SK-N-SH (cell line): ENCODE results near the gene KRTAP4-12. TPM values are rescaled to one million over a fixed set of nuclear protein-coding genes. Genes with fewer than 3 reads are reported as not detected.
"Not testable (repeated sequence)": the region's sequence is repeated elsewhere in the genome, so short reads cannot be mapped to it uniquely, and the experiment has no call there.

Experiments used
- CTCF ChIA-PET: fragments of 300-600, 350-600 bp; formaldehyde crosslinking; extraction: SDS; loops from one replicate; lab custom pipeline; 2021; lab: Yijun Ruan, JAX
- POLR2A ChIA-PET: fragments of 350-600 bp; sonication (Branson Sonifier 250); formaldehyde crosslinking; extraction: SDS; loops from one replicate; lab custom pipeline; 2020; ENCODE audit warnings: antibody characterized with exemption, inconsistent platforms; lab: Yijun Ruan, JAX
- DNase-seq: peaks from one replicate; pipeline ENCODE4 v3.0.0; 2012
- H2AFZ ChIP-seq: fragments of 200-600 bp; sonication (generic); 2 replicates; pipeline ENCODE4 v1.8.1; 2016; ENCODE audit warnings: antibody characterized with exemption, mild to moderate bottlenecking, low read depth
- H3F3A ChIP-seq: fragments of 200-600 bp; sonication (generic); replicated peaks from 2 replicates; pipeline ENCODE3; 2016; ENCODE audit warnings: antibody characterized with exemption, mild to moderate bottlenecking; ENCODE audit not compliant: insufficient read depth
- H3K27ac ChIP-seq, 2 experiments: fragments of 200-500 bp in 1 of 2; fragments of 200-600 bp in 1 of 2; sonication (Bioruptor generic) in 1 of 2; sonication (generic), shearing (Covaris generic) in 1 of 2; 2 replicates each; pipeline versions ENCODE4 v1.5.1 to v1.6.1; 2014 to 2016; ENCODE audit warnings: low read depth in 2 of 2, inconsistent platforms in 1 of 2, low read length in 1 of 2, mild to moderate bottlenecking in 1 of 2, mixed read lengths in 1 of 2
- H3K27me3 ChIP-seq: fragments of 200-600 bp; sonication (generic), shearing (Covaris generic); 2 replicates; pipeline ENCODE4 v1.6.1; 2016; ENCODE audit warnings: mixed run types; ENCODE audit not compliant: insufficient read depth
- H3K36me3 ChIP-seq, 2 experiments: fragments of 200-500 bp in 1 of 2; fragments of 200-600 bp in 1 of 2; sonication (Bioruptor generic) in 1 of 2; sonication (generic) in 1 of 2; replicated peaks in 1 of 2; 2 replicates each; pipeline versions ENCODE3 to v1.5.1; 2014 to 2016; ENCODE audit warnings: low read length in 1 of 2, mild to moderate bottlenecking in 1 of 2; ENCODE audit not compliant: insufficient read depth in 2 of 2, control insufficient read depth in 1 of 2
- H3K4me1 ChIP-seq, 2 experiments: fragments of 200-500 bp in 1 of 2; fragments of 200-600 bp in 1 of 2; sonication (Bioruptor generic) in 1 of 2; sonication (generic), shearing (Covaris generic) in 1 of 2; 2 replicates each; pipeline versions ENCODE4 v1.5.1 to v1.6.1; 2014 to 2016; ENCODE audit warnings: low read depth in 1 of 2, low read length in 1 of 2, mixed run types in 1 of 2; ENCODE audit not compliant: insufficient read depth in 2 of 2, control insufficient read depth in 1 of 2
- H3K4me2 ChIP-seq: fragments of 200-600 bp; sonication (generic), shearing (Covaris generic); 2 replicates; pipeline ENCODE4 v1.6.1; 2017; ENCODE audit warnings: mixed run types
- H3K4me3 ChIP-seq, 2 experiments: fragments of 200-500 bp in 1 of 2; fragments of 200-600 bp in 1 of 2; sonication (Bioruptor generic) in 1 of 2; sonication (generic), shearing (Covaris generic) in 1 of 2; 2 replicates each; pipeline versions ENCODE4 v1.5.1 to v1.8.1; 2014 to 2016; ENCODE audit warnings: low read depth in 2 of 2, inconsistent platforms in 1 of 2, low read length in 1 of 2, mild to moderate bottlenecking in 1 of 2, mixed read lengths in 1 of 2, moderate library complexity in 1 of 2
- H3K79me2 ChIP-seq: fragments of 200-600 bp; sonication (generic); 2 replicates; pipeline ENCODE4 v1.8.1; 2017; ENCODE audit warnings: mild to moderate bottlenecking; ENCODE audit not compliant: insufficient read depth
- H3K9ac ChIP-seq: fragments of 200-600 bp; sonication (generic); 2 replicates; pipeline ENCODE4 v1.6.1; 2017; ENCODE audit warnings: mixed run types
- H3K9me2 ChIP-seq: fragments of 200-600 bp; sonication (generic); 2 replicates; pipeline ENCODE4 v1.6.1; 2017; ENCODE audit warnings: mixed run types
- H3K9me3 ChIP-seq: fragments of 200-600 bp; sonication (generic); 2 replicates; pipeline ENCODE4 v1.6.1; 2017; ENCODE audit warnings: mixed run types, mild to moderate bottlenecking, moderate library complexity
- H4K20me1 ChIP-seq: fragments of 200-600 bp; sonication (generic); 2 replicates; pipeline ENCODE4 v1.6.1; 2017; ENCODE audit warnings: mild to moderate bottlenecking, mixed run types; ENCODE audit not compliant: insufficient read depth
- ELF1 ChIP-seq: IDR thresholded peaks from 2 replicates; pipeline ENCODE4 v1.4.0; 2012
- FOSL2 ChIP-seq: IDR thresholded peaks from 2 replicates; pipeline ENCODE4 v1.4.0; 2012; ENCODE audit warnings: low read depth, mild to moderate bottlenecking, moderate library complexity, borderline replicate concordance
- GABPA ChIP-seq: IDR thresholded peaks from 2 replicates; pipeline ENCODE4 v1.4.0; 2012; ENCODE audit warnings: low read depth, mild to moderate bottlenecking
- MEF2A ChIP-seq: IDR thresholded peaks from 2 replicates; pipeline ENCODE4 v1.4.0; 2012; ENCODE audit warnings: low read depth, borderline replicate concordance
- NRF1 ChIP-seq: IDR thresholded peaks from 2 replicates; pipeline ENCODE4 v1.6.1; 2012; ENCODE audit warnings: low read depth, mild to moderate bottlenecking, low read length
- POLR2AphosphoS5 ChIP-seq: IDR thresholded peaks from 2 replicates; pipeline ENCODE4 v1.6.1; 2012; ENCODE audit warnings: low read depth, low read length
- RAD21 ChIP-seq: IDR thresholded peaks from 2 replicates; pipeline ENCODE4 v1.6.1; 2012; ENCODE audit warnings: mild to moderate bottlenecking, low read length
- RFX5 ChIP-seq: IDR thresholded peaks from 2 replicates; pipeline ENCODE4 v1.6.1; 2012; ENCODE audit warnings: mild to moderate bottlenecking, improper control_type of control experiment, low read length
- SIN3A ChIP-seq: IDR thresholded peaks from 2 replicates; pipeline ENCODE4 v1.6.1; 2012; ENCODE audit warnings: low read depth, mild to moderate bottlenecking, low read length, moderate library complexity, borderline replicate concordance
- SMC3 ChIP-seq: IDR thresholded peaks from 2 replicates; pipeline ENCODE4 v1.6.1; 2012; ENCODE audit warnings: low read depth, low read length, improper control_type of control experiment
- TCF12 ChIP-seq: IDR thresholded peaks from 2 replicates; pipeline ENCODE4 v1.4.0; 2012
- WGBS: methylation state at CpG from one replicate; pipeline ENCODE4 v1.1.6; 2017; ENCODE audit warnings: low lambda C conversion rate; 5-methylcytosine and 5-hydroxymethylcytosine counted together
- polyA plus RNA-seq, 3 experiments: library from polyadenylated mRNA; depleted of rRNA; stranded (reverse); fragments of >200 nt; gene quantifications; 2 replicates each; pipeline ENCODE4 v1.2.3, GENCODE V29; 2012
- TF ChIP-seq, protein P1 (sequence below): fragments of 200-600 bp; sonication (generic); IDR thresholded peaks from 2 replicates; pipeline ENCODE4 v1.6.1; 2017; ENCODE audit warnings: antibody characterized with exemption, mild to moderate bottlenecking, moderate library complexity

The KRTAP4-12 gene
- polyA plus RNA-seq, 1 of the 3 experiments (the other 2 are of a cell fraction): not detected

DNA sequence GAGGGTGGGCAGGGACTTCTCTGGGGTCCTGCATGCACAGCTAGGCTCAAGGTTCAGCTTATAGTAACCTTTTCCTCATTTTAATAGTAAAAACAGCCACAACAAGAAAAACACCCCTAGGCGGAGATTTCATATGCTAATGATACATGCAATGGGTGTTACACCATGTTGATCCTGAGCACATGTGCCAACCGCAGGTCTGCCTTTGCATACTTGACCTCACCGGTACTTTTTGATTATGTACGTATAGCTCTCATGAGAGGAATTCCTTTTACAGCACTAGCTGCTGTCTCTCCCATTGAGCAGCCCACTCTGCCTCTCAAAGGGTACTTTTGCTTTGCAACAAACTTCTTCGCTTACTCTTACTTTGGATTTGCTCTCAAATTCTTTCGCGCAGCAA is 27.9 kb downstream of the KRTAP4-12 start:
- Histone ChIP-seq H3K4me2 (no peak overlapping the region), H3K4me3 (no peak overlapping the region), H4K20me1 (no peaks in the 10 kb centered on the region), H3K9me3 (no peaks in the 10 kb centered on the region), H2AFZ (no peak overlapping the region), H3K36me3 (no peaks in the 10 kb centered on the region), H3K4me1 (peaks cover 0 to 5% of the 10 kb centered on the region in 2 experiments; a peak in 1 of 4 replicates), H3K27me3 (no peaks in the 10 kb centered on the region), H3K9ac (no peak overlapping the region), H3F3A (peaks cover 6% of the 10 kb centered on the region), H3K27ac (no peak overlapping the region), H3K79me2 (no peaks in the 10 kb centered on the region), H3K9me2 (no peaks in the 10 kb centered on the region)
- ChIA-PET CTCF (no interaction called here), POLR2A (no interaction called here)
- no peak for DNase-seq
- no peak for TF ChIP-seq ELF1
- no peak for TF ChIP-seq RFX5
- no peak for TF ChIP-seq TCF12
- TF ChIP-seq GABPA: no peak
- TF ChIP-seq, protein P1, sequence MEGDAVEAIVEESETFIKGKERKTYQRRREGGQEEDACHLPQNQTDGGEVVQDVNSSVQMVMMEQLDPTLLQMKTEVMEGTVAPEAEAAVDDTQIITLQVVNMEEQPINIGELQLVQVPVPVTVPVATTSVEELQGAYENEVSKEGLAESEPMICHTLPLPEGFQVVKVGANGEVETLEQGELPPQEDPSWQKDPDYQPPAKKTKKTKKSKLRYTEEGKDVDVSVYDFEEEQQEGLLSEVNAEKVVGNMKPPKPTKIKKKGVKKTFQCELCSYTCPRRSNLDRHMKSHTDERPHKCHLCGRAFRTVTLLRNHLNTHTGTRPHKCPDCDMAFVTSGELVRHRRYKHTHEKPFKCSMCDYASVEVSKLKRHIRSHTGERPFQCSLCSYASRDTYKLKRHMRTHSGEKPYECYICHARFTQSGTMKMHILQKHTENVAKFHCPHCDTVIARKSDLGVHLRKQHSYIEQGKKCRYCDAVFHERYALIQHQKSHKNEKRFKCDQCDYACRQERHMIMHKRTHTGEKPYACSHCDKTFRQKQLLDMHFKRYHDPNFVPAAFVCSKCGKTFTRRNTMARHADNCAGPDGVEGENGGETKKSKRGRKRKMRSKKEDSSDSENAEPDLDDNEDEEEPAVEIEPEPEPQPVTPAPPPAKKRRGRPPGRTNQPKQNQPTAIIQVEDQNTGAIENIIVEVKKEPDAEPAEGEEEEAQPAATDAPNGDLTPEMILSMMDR: no peak
- TF ChIP-seq POLR2AphosphoS5: no peak
- TF ChIP-seq RAD21: no peak
- TF ChIP-seq FOSL2: no peak
- no peak for TF ChIP-seq SMC3
- TF ChIP-seq MEF2A: no peak
- no peak for TF ChIP-seq NRF1
- TF ChIP-seq SIN3A: no peak
- WGBS: 51% methylated on average over 7 of the region's 7 CpGs

DNA sequence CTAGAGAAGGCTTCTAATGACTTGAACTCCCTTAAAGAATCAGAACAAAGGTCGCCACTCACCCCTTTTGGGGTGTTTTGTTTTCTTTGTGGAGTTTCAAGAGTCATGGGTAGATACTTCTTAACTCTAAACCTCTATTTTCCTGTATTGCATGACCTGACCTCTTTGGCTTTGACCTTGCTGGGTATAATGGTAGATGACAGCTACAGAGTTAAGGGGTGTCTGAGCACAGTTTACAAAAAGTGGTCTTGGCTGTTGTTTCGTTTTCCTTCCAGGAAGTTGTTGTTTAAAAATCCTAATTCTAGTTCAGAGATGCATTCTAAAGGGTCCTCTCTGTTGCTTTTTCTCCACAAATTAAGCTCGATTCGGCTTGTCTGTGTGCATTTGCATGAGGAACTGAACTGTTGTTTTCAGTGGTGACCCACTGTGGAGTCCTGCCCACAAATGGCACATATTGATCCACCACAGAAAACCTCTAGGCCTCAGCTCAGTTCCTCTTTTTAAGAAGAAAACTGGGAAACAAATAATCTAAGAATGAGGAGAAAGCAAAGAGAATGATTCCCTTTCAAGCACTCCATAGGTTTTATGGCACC is 35.1 kb downstream of the KRTAP4-12 start:
- WGBS: 9% methylated on average over 4 of the region's 4 CpGs
- CTCF ChIA-PET, DNase-seq: not testable (repeated sequence)

DNA sequence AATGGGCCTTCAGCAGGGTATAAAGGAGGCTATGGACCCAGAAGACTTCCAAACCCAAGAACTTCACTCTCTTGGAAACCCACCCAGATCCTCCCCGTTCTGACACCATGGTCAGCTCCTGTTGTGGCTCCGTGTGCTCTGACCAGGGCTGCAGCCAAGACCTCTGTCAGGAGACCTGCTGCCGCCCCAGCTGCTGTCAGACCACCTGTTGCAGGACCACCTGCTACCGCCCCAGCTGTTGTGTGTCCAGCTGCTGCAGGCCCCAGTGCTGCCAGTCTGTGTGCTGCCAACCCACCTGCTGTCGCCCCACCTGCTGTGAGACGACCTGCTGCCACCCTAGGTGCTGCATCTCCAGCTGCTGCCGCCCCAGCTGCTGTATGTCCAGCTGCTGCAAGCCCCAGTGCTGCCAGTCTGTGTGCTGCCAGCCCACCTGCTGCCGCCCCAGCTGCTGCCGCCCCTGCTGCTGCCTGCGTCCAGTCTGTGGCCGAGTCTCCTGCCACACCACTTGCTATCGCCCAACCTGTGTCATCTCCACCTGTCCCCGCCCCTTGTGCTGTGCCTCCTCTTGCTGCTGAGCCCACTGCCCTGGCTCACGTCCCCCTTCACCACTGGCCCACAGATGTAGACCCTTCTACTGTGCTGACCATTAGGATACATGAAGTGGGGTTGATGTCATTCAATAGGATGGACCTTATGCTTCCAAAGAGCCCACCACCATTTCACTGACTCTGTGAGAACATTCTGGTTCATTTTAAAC is 39.7 kb downstream of the KRTAP4-12 start, which contains the start of gene KRTAP4-7:
Gene KRTAP4-7 (plus strand): TSS at position 51 of the 757 bp plus-strand sequence. CDS start 57 bp downstream, at position 108.
- H3K9me2 ChIP-seq, H3K27me3 ChIP-seq, H3K27ac ChIP-seq, H3K4me2 ChIP-seq, H3K4me3 ChIP-seq, H4K20me1 ChIP-seq, H3K9me3 ChIP-seq, H3K4me1 ChIP-seq, H3K9ac ChIP-seq, H3F3A ChIP-seq, CTCF ChIA-PET, H2AFZ ChIP-seq, H3K36me3 ChIP-seq, POLR2A ChIA-PET, H3K79me2 ChIP-seq, DNase-seq: not testable (repeated sequence)
- 32% methylated on average over 4 of the region's 14 CpGs for WGBS

More for the DNA sequence above, 35.1 kb downstream of the KRTAP4-12 start:
- H3K4me3 ChIP-seq, H2AFZ ChIP-seq, POLR2A ChIA-PET, H3K4me1 ChIP-seq, H3K9me3 ChIP-seq, H3K36me3 ChIP-seq, H3K4me2 ChIP-seq, H3K9ac ChIP-seq, H3K9me2 ChIP-seq, H3F3A ChIP-seq, H3K27me3 ChIP-seq, H4K20me1 ChIP-seq, H3K27ac ChIP-seq, H3K79me2 ChIP-seq: not testable (repeated sequence)

DNA sequence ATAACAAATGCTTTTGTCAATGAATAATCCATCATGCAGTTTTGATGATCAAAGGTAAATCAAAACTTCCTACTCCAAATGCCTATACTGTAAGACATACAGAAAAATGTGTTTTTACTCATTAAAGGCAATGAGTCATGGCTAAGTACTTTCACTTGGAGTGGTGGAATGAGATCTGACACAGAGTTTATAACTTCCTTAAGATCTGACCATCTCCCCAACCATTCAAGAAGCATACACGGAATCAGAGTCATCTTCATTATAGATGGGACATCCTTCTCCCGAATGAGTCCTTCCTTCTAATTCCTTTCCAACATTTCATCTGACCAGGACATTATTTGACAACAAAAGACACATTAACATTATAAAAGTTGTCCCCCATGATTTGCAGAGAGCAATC is 40.6 kb downstream of the KRTAP4-12 start:
- CTCF ChIA-PET, H3K79me2 ChIP-seq, H3K4me1 ChIP-seq, H2AFZ ChIP-seq, H3F3A ChIP-seq, DNase-seq, H3K9me2 ChIP-seq, H3K9ac ChIP-seq, H3K9me3 ChIP-seq, H3K36me3 ChIP-seq, H3K27ac ChIP-seq, H4K20me1 ChIP-seq, H3K4me2 ChIP-seq, H3K27me3 ChIP-seq, POLR2A ChIA-PET, H3K4me3 ChIP-seq: not testable (repeated sequence)
- 0% methylated on average over 2 of the region's 2 CpGs for WGBS
